Measurements from ENCODE around the gene ZNF385C. TPM values are rescaled to one million over a fixed set of nuclear protein-coding genes. Genes with fewer than 3 reads are reported as not detected.

The ZNF385C gene
- total and polyA plus RNA-seq, 8 donors = 0.31 to 3.8 (median 2.7) TPM

- ATAC-seq (no peak), DNase-seq (no peak)
- peaks cover 0 to 16% of the 10 kb centered on the region in 2 donors for H3K27me3 ChIP-seq
- no peak overlapping the region for H3K27ac ChIP-seq
- H3K4me1 ChIP-seq = no peaks in the 10 kb centered on the region
- no peak for TF ChIP-seq CTCF (IDR thresholded peaks at IDR 0.05)
- H3K9me3 ChIP-seq = no peaks in the 10 kb centered on the region
- H3K4me3 ChIP-seq = no peak overlapping the region
- intact Hi-C loops (cut with DNase I) = no loop called here
- H3K36me3 ChIP-seq = no peaks in the 10 kb centered on the region
These were observed 9.5 kb downstream of the ZNF385C start for GRCh38 chr17:42088736-42089135.

DNA sequence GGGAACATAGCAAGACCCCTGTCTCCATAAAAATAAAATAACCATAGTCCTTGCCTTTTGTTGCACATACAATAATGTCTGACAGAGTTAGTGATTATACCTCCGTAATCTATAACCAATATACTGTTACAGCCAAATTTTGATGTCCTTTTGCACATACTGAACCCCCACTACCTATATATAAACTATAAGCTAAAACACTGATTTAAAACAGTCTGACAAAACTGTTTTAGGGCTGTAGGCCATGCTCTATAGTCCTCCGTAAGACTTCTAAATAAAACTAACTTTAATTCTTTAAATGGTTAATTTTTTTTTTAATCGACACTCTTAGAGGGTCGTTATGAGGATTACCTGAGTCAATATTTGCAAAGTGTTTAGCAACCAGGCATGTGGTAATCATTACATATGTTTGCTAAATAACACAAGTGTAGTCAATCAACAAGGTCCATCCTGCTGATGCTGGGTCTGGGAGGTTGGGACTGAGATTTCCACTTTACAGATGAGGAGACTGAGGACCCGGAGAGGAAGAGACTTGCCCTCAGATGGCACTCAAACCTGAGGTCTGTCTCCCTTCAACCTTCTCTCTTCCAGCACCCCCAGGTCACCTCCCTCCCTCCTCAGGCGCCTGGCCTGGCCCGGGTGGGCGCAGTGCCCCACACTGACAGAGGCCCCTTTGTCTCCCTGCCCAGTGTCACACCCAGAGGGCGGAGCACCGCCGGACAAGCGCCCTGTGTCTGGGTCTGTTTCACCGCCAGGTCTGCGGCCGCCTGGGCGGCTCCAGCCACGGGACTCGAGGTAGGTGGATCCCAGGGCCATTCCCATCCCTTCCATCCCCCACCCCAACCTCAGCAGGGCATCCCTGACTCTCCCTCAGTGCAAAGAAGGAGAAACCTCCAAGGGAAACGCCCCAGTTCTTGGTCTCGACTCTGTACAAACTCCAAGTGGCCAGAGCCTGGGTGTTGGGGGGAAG, 10.3 kb downstream of the ZNF385C start:
- TF ChIP-seq CTCF (IDR thresholded peaks at IDR 0.05) = no peak
- Histone ChIP-seq H3K36me3 (no peaks in the 10 kb centered on the region), H3K4me3 (no peak overlapping the region), H3K4me1 (no peaks in the 10 kb centered on the region), H3K27me3 (peaks cover 0 to 16% of the 10 kb centered on the region in 2 donors), H3K9me3 (no peaks in the 10 kb centered on the region), H3K27ac (no peak overlapping the region)
- no peak for DNase-seq
- no peak for ATAC-seq
- intact Hi-C loops (cut with DNase I) = no loop called here

GRCh38 chr17:42087042-42087701, 11.1 kb downstream of the ZNF385C start:
- TF ChIP-seq CTCF (IDR thresholded peaks at IDR 0.05) = no peak
- no peak for ATAC-seq
- Histone ChIP-seq H3K36me3 (no peaks in the 10 kb centered on the region), H3K27ac (no peak overlapping the region), H3K27me3 (peaks cover 0 to 16% of the 10 kb centered on the region in 2 donors), H3K4me3 (no peak overlapping the region), H3K9me3 (no peaks in the 10 kb centered on the region), H3K4me1 (no peaks in the 10 kb centered on the region)
- DNase-seq = no peak
- intact Hi-C loops (cut with DNase I) = no loop called here

DNA sequence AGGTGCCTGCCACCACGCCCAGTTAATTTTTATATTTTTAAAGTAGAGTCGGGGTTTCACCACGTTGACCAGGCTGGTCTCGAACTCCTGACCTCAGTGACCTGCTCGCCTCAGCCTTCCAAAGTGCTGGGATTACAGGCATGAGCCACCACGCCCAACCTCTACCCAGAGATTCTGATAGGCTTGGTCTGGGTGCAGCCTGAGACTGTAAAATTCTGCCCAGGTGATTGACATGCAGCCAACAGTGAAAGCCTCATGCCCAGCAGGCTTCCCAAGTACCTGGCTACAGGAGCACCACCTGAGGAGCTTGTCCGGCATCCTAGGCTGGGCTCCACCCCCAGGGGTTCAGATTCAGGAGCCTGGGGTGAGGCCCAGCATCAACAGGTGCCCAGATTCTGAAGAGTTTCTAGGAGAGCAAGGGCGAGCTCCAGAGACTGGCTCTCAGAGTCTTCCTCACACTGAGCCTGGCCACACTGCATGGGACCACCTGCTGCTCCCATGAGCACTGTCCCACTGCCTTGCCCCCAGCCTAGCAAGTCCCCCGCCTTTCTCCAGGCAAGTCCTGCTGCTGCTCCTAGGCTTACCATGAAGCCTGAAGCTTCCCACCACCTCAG, 16.6 kb downstream of the ZNF385C start:
- no peaks in the 10 kb centered on the region for H3K9me3 ChIP-seq
- intact Hi-C loops (cut with DNase I) = no loop called here

More for the DNA sequence above, 16.6 kb downstream of the ZNF385C start:
- no peaks in the 10 kb centered on the region for H3K4me1 ChIP-seq
- DNase-seq (no peak), ATAC-seq (no peak)
- no peak overlapping the region for H3K4me3 ChIP-seq
- no peak for TF ChIP-seq CTCF (IDR thresholded peaks at IDR 0.05)
- no peaks in the 10 kb centered on the region for H3K36me3 ChIP-seq
- H3K27ac ChIP-seq = no peak overlapping the region
- no peaks in the 10 kb centered on the region for H3K27me3 ChIP-seq

Measured in left lung (tissue), 10 donors.